ENCODE data around the gene POLK. TPM values are rescaled to one million over a fixed set of nuclear protein-coding genes. Genes with fewer than 3 reads are reported as not detected.
"Not testable (repeated sequence)": the region's sequence is repeated elsewhere in the genome, so short reads cannot be mapped to it uniquely, and the experiment has no call there.

POLK gene
- total and polyA plus RNA-seq, 8 donors: 3.7 to 145 (median 21.2) TPM

GRCh38 chr5:75558981-75559632 is 47.4 kb downstream of the POLK start:
- 57 to 80% (median 73%) methylated on average over 4 of the region's 4 CpGs for WGBS, 5 donors
- peak overlapping the region in 1 of 5 donors; percentile 23 for H3K27ac ChIP-seq

GRCh38 chr5:75560655-75561054 is 49.0 kb downstream of the POLK start:
- WGBS, 5 donors: 94 to 100% (median 100%) methylated on average over 1 of the region's 1 CpG
- DNase-seq; H3K27ac ChIP-seq; intact Hi-C loops (cut with DNase I; ENCODE audit: low total_unique reads); H3K4me3 ChIP-seq; H3K27me3 ChIP-seq: not testable (repeated sequence)
- Histone ChIP-seq H3K9me3 (peaks cover 0 to 12% (median 10%) of the 10 kb centered on the region in 4 donors), H3K4me1 (peaks cover 0 to 11% (median 2%) of the 10 kb centered on the region in 4 donors), H3K36me3 (peaks cover 0 to 24% (median 23%) of the 10 kb centered on the region in 4 donors)

More at GRCh38 chr5:75558981-75559632, 47.4 kb downstream of the POLK start:
- peaks cover 0 to 8% (median 0%) of the 10 kb centered on the region in 4 donors for H3K4me1 ChIP-seq
- H3K36me3 ChIP-seq: peaks cover 0 to 38% (median 36%) of the 10 kb centered on the region in 4 donors
- H3K9me3 ChIP-seq: peaks cover 0 to 11% (median 9%) of the 10 kb centered on the region in 4 donors
- TF ChIP-seq CTCF (IDR thresholded peaks at IDR 0.05) (no peak), POLR2A (IDR thresholded peaks at IDR 0.05) (no peak), EP300 (IDR thresholded peaks at IDR 0.05) (no peak), POLR2AphosphoS5 (IDR thresholded peaks at IDR 0.05) (no peak)
- no peak for DNase-seq
- intact Hi-C loops (cut with DNase I; ENCODE audit: low total_unique reads): no loop called here
- no peaks in the 10 kb centered on the region for H3K27me3 ChIP-seq
- H3K4me3 ChIP-seq: no peak overlapping the region

GRCh38 chr5:75565991-75566709 is 54.5 kb downstream of the POLK start:
- H3K4me1 ChIP-seq: peaks cover 6 to 42% (median 20%) of the 10 kb centered on the region in 4 donors
- DNase-seq; intact Hi-C loops (cut with DNase I; ENCODE audit: low total_unique reads); H3K27me3 ChIP-seq; H3K4me3 ChIP-seq: not testable (repeated sequence)
- H3K9me3 ChIP-seq: peaks cover 0 to 12% (median 10%) of the 10 kb centered on the region in 4 donors
- 80 to 94% (median 92%) methylated on average over 13 to 15 of the region's 15 CpGs for WGBS, 5 donors
- peak overlapping the region in 4 of 5 donors; percentile 20 to 39 (median 26) for H3K27ac ChIP-seq
- H3K36me3 ChIP-seq: peaks cover 0 to 16% (median 7%) of the 10 kb centered on the region in 4 donors

GRCh38 chr5:75566710-75567309 is 55.1 kb downstream of the POLK start:
- WGBS, 5 donors: 60 to 73% (median 73%) methylated on average over 6 of the region's 6 CpGs
- Histone ChIP-seq H3K4me3 (no peak overlapping the region), H3K27ac (peak overlapping the region in 4 of 5 donors; percentile 20 to 39 (median 26)), H3K36me3 (peaks cover 0 to 16% (median 7%) of the 10 kb centered on the region in 4 donors), H3K9me3 (peaks cover 0 to 12% (median 10%) of the 10 kb centered on the region in 4 donors), H3K4me1 (peaks cover 6 to 47% (median 20%) of the 10 kb centered on the region in 4 donors), H3K27me3 (no peaks in the 10 kb centered on the region)
- intact Hi-C loops (cut with DNase I; ENCODE audit: low total_unique reads): no loop called here
- peak in 1 of 2 donors; percentile 86 for DNase-seq
- TF ChIP-seq CTCF (IDR thresholded peaks at IDR 0.05) (no peak), POLR2AphosphoS5 (IDR thresholded peaks at IDR 0.05) (peak in 2 of 3 donors; percentile 48 to 55)

GRCh38 chr5:75567710-75568109 is 56.0 kb downstream of the POLK start:
- H3K4me3 ChIP-seq: no peak overlapping the region
- H3K27ac ChIP-seq: peak overlapping the region in 1 of 5 donors; percentile 39
- TF ChIP-seq POLR2AphosphoS5 (IDR thresholded peaks at IDR 0.05) (no peak), CTCF (IDR thresholded peaks at IDR 0.05) (no peak), EP300 (IDR thresholded peaks at IDR 0.05) (no peak), POLR2A (IDR thresholded peaks at IDR 0.05) (no peak)
- H3K27me3 ChIP-seq: no peaks in the 10 kb centered on the region
- WGBS, 5 donors: 53 to 77% (median 66%) methylated on average over 2 of the region's 2 CpGs
- H3K9me3 ChIP-seq: peaks cover 0 to 12% (median 10%) of the 10 kb centered on the region in 4 donors
- peaks cover 6 to 47% (median 20%) of the 10 kb centered on the region in 4 donors for H3K4me1 ChIP-seq
- peaks cover 0 to 16% (median 7%) of the 10 kb centered on the region in 4 donors for H3K36me3 ChIP-seq
- intact Hi-C loops (cut with DNase I; ENCODE audit: low total_unique reads): no loop called here
- no peak for DNase-seq
